Cardiac fibroblast (primary cell): ENCODE data around the gene RNGTT.
A peak's percentile ranks its signal among the peaks of the same experiment; 100 is the strongest.

Experiments used
- DNase-seq, 2 donors: peaks; one replicate each; pipeline versions ENCODE4 v3.0.0 to v3.0.0-alpha.2; 2010; ENCODE audit warnings: low read depth in 2 of 2
- H3K4me3 ChIP-seq, 2 donors: replicated peaks in 1 of 2; 1 replicate in 1 of 2; 2 replicates in 1 of 2; pipeline ENCODE4 v1.5.1; 2011; ENCODE audit warnings: low read depth in 2 of 2, low read length in 2 of 2, mild to moderate bottlenecking in 2 of 2, moderate library complexity in 1 of 2
- CTCF ChIP-seq: IDR thresholded peaks from one replicate; pipeline ENCODE4 v1.5.1; 2011; ENCODE audit warnings: low read depth, mild to moderate bottlenecking, low read length, inconsistent platforms

RNGTT gene

GRCh38 chr6:88856566-88856965, 106.9 kb downstream of the RNGTT start:
- TF ChIP-seq CTCF = no peak
- no peak overlapping the region for H3K4me3 ChIP-seq
- DNase-seq = peak in 1 of 2 donors; percentile 12

GRCh38 chr6:88855541-88856147, 107.8 kb downstream of the RNGTT start:
- TF ChIP-seq CTCF = no peak
- no peak overlapping the region for H3K4me3 ChIP-seq
- no peak for DNase-seq

- H3K4me3 ChIP-seq = no peak overlapping the region
- TF ChIP-seq CTCF = no peak
- no peak for DNase-seq
Measured at GRCh38 chr6:88852775-88853174, 110.6 kb downstream of the RNGTT start.

GRCh38 chr6:88852000-88852399, 111.4 kb downstream of the RNGTT start:
- TF ChIP-seq CTCF = no peak
- no peak for DNase-seq
- no peak overlapping the region for H3K4me3 ChIP-seq

- no peak for DNase-seq
Measured at GRCh38 chr6:88848870-88849269, 114.5 kb downstream of the RNGTT start.

GRCh38 chr6:88843040-88843439, 120.4 kb downstream of the RNGTT start:
- DNase-seq = peak; percentile 77 to 81
- TF ChIP-seq CTCF = no peak
- H3K4me3 ChIP-seq = no peak overlapping the region

More at GRCh38 chr6:88848870-88849269, 114.5 kb downstream of the RNGTT start:
- H3K4me3 ChIP-seq = no peak overlapping the region
- TF ChIP-seq CTCF = no peak

GRCh38 chr6:88842320-88842719, 121.1 kb downstream of the RNGTT start:
- TF ChIP-seq CTCF = no peak
- DNase-seq = no peak
- H3K4me3 ChIP-seq = no peak overlapping the region
